B cell (primary cell): ENCODE data around the gene CUBN.

ENCODE experiments used
- CTCF ChIP-seq: fragments of 200-600 bp; IDR thresholded peaks from one replicate; pipeline ENCODE4 v1.8.0; 2022; ENCODE audit warnings: antibody characterized with exemption, mild to moderate bottlenecking
- EZH2 ChIP-seq: IDR thresholded peaks from 2 replicates; pipeline ENCODE4 v1.6.1; 2012; ENCODE audit warnings: borderline replicate concordance, low read depth, mild to moderate bottlenecking, moderate library complexity, low read length; ENCODE audit not compliant: insufficient read depth, poor library complexity, severe bottlenecking

GRCh38 chr10:16890691-16891090, 238.9 kb downstream of the CUBN start:
- TF ChIP-seq CTCF (no peak), EZH2 (no peak)
